Osteocyte (in vitro differentiated cells): ENCODE measurements around the gene PPP1R12B. TPM values are rescaled to one million over a fixed set of nuclear protein-coding genes. Genes with fewer than 3 reads are reported as not detected.

Experiments
- DNase-seq: peaks from one replicate; pipeline ENCODE4 v3.0.0; 2021; ENCODE audit warnings: mixed read lengths; ENCODE audit not compliant: unreplicated experiment; ENCODE audit errors: extremely low spot score
- H3K27ac Mint-ChIP-seq: one replicate; pipeline ENCODE4 v1.8.0; 2021; ENCODE audit warnings: mild to moderate bottlenecking, mixed read lengths; ENCODE audit not compliant: unreplicated experiment
- H3K27me3 Mint-ChIP-seq: one replicate; pipeline ENCODE4 v1.8.0; 2021; ENCODE audit warnings: mixed read lengths; ENCODE audit not compliant: unreplicated experiment
- H3K36me3 Mint-ChIP-seq: one replicate; pipeline ENCODE4 v1.8.0; 2021; ENCODE audit warnings: mixed read lengths; ENCODE audit not compliant: unreplicated experiment
- H3K4me1 Mint-ChIP-seq: one replicate; pipeline ENCODE4 v1.8.0; 2021; ENCODE audit warnings: mixed read lengths; ENCODE audit not compliant: unreplicated experiment
- H3K4me3 Mint-ChIP-seq: one replicate; pipeline ENCODE4 v1.8.0; 2021; ENCODE audit warnings: mild to moderate bottlenecking, moderate library complexity, mixed read lengths; ENCODE audit not compliant: unreplicated experiment
- H3K9me3 Mint-ChIP-seq: one replicate; pipeline ENCODE4 v1.8.0; 2021; ENCODE audit warnings: mixed read lengths; ENCODE audit not compliant: unreplicated experiment
- total RNA-seq: library from RNA; stranded (reverse); gene quantifications from 2 replicates; pipeline ENCODE4 v1.2.1, GENCODE V29; 2021
- TF ChIP-seq, protein P1 (sequence below): fragments of 200-600 bp; sonication (generic); IDR thresholded peaks from 2 replicates; pipeline ENCODE4 v1.5.0; 2021; ENCODE audit warnings: antibody characterized with exemption, mild to moderate bottlenecking, moderate library complexity

Gene PPP1R12B
- total RNA-seq, 1 donor from 2014 or later: 14.6 TPM

DNA sequence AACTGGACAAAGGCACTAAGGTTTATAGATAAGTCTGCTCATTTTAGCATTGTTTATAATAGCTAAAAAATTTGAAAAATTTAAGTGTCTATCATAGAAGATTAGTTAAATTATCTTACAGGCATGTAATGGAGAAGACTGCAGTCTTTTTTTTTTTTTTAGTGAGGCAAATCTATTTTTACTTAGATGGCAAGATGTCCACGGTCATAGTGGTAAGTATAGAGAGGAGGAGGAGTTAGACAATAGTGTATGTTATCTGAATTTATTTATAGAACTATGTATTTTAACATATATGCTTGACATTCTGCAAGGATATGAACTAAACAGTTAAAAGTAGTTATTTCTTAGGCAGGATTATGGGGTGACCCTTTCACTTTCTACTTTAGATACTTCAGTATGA, 212.7 kb downstream of the PPP1R12B start:
- no peak for DNase-seq
- Mint-ChIP-seq H3K4me1 (peaks cover 9% of the 10 kb centered on the region), H3K27ac (no peak overlapping the region), H3K27me3 (no peaks in the 10 kb centered on the region), H3K4me3 (no peak overlapping the region), H3K36me3 (peaks cover 4% of the 10 kb centered on the region), H3K9me3 (no peaks in the 10 kb centered on the region)
- TF ChIP-seq, protein P1, sequence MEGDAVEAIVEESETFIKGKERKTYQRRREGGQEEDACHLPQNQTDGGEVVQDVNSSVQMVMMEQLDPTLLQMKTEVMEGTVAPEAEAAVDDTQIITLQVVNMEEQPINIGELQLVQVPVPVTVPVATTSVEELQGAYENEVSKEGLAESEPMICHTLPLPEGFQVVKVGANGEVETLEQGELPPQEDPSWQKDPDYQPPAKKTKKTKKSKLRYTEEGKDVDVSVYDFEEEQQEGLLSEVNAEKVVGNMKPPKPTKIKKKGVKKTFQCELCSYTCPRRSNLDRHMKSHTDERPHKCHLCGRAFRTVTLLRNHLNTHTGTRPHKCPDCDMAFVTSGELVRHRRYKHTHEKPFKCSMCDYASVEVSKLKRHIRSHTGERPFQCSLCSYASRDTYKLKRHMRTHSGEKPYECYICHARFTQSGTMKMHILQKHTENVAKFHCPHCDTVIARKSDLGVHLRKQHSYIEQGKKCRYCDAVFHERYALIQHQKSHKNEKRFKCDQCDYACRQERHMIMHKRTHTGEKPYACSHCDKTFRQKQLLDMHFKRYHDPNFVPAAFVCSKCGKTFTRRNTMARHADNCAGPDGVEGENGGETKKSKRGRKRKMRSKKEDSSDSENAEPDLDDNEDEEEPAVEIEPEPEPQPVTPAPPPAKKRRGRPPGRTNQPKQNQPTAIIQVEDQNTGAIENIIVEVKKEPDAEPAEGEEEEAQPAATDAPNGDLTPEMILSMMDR: no peak

DNA sequence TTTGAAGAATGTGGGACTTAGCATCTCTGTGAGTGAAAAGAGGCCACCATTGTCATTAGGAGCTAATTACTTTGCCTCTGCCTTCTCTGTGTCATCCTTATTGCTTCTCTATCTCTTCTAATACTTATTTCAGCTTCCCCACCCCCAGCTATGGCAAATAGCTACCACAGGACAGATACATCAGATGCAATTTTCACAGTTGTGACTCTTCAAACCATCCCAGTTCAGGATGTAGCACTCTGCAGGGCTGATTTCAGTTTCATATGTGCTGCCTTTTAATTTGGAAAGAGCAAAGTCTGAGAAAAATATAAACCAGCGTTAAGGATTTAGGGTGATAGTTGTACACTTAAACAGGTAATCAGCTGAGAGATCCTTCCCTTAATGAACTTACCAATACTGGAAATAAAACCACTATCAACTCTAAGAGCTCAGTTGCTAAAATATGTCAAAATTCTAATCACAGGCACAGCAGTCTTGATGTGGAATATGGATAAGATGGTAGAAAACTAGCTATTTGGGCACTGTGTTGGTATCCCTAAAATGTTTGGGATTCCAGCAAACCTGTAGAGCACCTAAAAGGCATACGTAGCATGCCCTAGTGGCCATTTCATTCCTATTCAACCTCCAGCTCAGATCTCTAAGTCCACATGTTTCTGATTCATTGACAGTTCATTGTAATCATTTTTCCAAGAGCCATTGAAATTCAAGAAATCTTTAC, 213.4 kb downstream of the PPP1R12B start:
- TF ChIP-seq, protein P1: no peak
- H3K27me3 Mint-ChIP-seq: no peaks in the 10 kb centered on the region
- H3K4me3 Mint-ChIP-seq: no peak overlapping the region
- DNase-seq: no peak
- no peaks in the 10 kb centered on the region for H3K9me3 Mint-ChIP-seq
- H3K27ac Mint-ChIP-seq: no peak overlapping the region
- H3K4me1 Mint-ChIP-seq: peaks cover 16% of the 10 kb centered on the region
- H3K36me3 Mint-ChIP-seq: peaks cover 4% of the 10 kb centered on the region

DNA sequence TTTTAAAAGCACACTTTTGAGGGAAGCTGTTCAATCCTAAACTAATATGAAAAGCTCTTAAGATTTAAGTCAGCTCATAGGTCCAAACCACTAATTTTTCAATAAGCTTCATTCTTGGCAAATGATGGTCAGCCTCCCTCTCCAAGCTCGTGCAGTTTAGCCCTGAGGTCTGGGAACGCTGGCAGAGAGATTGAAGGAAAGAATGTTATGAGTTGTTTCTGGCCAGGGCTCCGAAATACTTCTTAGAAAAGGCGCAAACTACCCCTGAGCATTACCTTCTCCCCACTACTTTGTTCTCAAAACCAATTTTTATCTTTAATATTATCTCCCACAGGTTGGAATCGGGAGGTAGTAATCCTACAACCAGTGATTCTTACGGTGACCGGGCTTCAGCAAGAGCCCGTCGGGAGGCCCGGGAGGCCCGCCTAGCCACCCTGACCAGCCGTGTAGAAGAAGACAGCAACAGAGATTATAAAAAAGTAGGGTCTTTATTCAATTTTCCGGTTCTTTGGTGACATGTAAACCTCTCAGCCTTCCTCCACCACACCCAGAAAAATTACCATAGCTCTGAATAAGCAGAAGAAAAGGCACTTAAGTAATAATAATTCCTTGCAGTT, 214.1 kb downstream of the PPP1R12B start:
- H3K4me3 Mint-ChIP-seq: no peak overlapping the region
- peaks cover 22% of the 10 kb centered on the region for H3K4me1 Mint-ChIP-seq
- H3K27ac Mint-ChIP-seq: no peak overlapping the region
- H3K27me3 Mint-ChIP-seq: no peaks in the 10 kb centered on the region
- no peaks in the 10 kb centered on the region for H3K9me3 Mint-ChIP-seq
- no peak for DNase-seq
- H3K36me3 Mint-ChIP-seq: peaks cover 4% of the 10 kb centered on the region
- TF ChIP-seq, protein P1: no peak

DNA sequence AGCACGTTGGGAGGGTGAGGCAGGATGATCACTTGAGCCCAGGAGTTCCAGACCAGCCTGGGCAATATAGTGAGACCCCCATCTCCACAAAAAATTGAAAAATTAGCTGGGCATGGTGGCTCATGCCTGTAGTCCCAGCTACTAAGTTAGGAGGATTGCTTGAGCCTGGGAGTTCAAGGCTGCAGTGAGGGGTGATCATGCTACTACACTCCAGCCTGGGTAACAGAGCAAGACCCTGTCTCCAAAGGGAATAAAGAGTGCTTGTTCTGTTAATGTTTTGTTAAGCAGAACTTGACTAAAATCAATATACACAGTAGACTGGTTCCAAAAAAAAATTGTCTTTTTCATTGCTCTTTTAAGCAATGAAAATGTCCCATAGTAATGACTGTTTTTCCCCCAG, 215.3 kb downstream of the PPP1R12B start:
- DNase-seq: no peak
- Mint-ChIP-seq H3K4me1 (peaks cover 35% of the 10 kb centered on the region), H3K36me3 (peaks cover 4% of the 10 kb centered on the region), H3K27ac (no peak overlapping the region), H3K9me3 (no peaks in the 10 kb centered on the region), H3K4me3 (no peak overlapping the region), H3K27me3 (no peaks in the 10 kb centered on the region)
- TF ChIP-seq, protein P1: no peak

DNA sequence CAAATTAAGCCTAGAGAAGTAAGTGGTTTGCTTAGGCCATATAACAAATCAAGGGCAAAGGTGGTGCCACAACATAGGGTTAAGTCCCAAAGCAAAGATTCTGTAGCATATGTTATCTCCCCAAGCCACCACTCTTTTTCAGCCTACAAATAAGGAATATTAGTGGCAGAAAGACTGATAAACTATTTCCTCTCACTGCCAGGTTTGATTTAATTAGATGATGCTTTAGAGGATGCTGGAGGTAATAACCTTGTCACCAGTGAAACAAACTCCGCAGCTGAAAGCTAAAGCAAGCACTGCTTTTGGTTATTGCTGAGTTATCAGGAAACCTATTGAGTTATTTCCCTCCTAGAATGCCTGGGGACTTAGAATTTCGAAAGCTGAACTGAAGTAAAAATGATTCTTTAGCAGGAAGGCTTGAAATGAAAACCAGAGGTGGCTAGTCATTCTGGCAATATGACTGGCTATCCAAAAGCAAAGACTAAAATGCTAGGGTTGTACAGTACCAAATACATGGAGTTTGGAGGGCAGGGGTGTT, 216.5 kb downstream of the PPP1R12B start:
- Mint-ChIP-seq H3K4me1 (peaks cover 46% of the 10 kb centered on the region), H3K4me3 (no peak overlapping the region), H3K9me3 (no peaks in the 10 kb centered on the region), H3K27me3 (no peaks in the 10 kb centered on the region), H3K36me3 (peaks cover 4% of the 10 kb centered on the region), H3K27ac (no peak overlapping the region)
- TF ChIP-seq, protein P1: no peak
- DNase-seq: no peak
